K562 (cell line): ENCODE data around the gene MMAB. TPM values are rescaled to one million over a fixed set of nuclear protein-coding genes. Genes with fewer than 3 reads are reported as not detected.

ENCODE experiments used
- BRCA1 ChIP-seq, 2 experiments: fragments of 450-650 bp in 1 of 2; sonication (generic) in 1 of 2; formaldehyde crosslinking in 1 of 2; IDR thresholded peaks; 2 replicates each; pipeline versions ENCODE4 v1.5.0 to v1.6.1; 2017 to 2020; ENCODE audit warnings: mild to moderate bottlenecking in 1 of 2, missing genetic modification reagents in 1 of 2
- BRD9 ChIP-seq: fragments of 450-650 bp; IDR thresholded peaks from 2 replicates; pipeline ENCODE4 v1.6.1; 2018; ENCODE audit warnings: low read depth; ENCODE audit not compliant: partially characterized antibody
- CEBPZ ChIP-seq: fragments of 150-350 bp; IDR thresholded peaks from 2 replicates; pipeline ENCODE4 v1.6.1; 2014; ENCODE audit warnings: low read depth, mild to moderate bottlenecking, low read length, borderline replicate concordance
- HBP1 ChIP-seq: fragments of 450-650 bp; formaldehyde crosslinking; IDR thresholded peaks from 2 replicates; pipeline ENCODE4 v1.4.0; 2022; ENCODE audit warnings: missing genetic modification characterization
- POLR2H ChIP-seq: IDR thresholded peaks from 2 replicates; pipeline ENCODE4 v1.6.1; 2016; ENCODE audit warnings: missing genetic modification characterization, low read depth, mild to moderate bottlenecking, control low read depth, missing compliant biosample characterization, moderate library complexity
- RBM25 ChIP-seq: fragments of 200-400 bp; formaldehyde crosslinking; IDR thresholded peaks from 2 replicates; pipeline ENCODE4 v1.6.1; 2018; ENCODE audit warnings: low read length, low read depth, moderate library complexity; ENCODE audit not compliant: severe bottlenecking
- ZFP36 ChIP-seq: fragments of 150-350 bp; IDR thresholded peaks from 2 replicates; pipeline ENCODE4 v1.6.1; 2018; ENCODE audit warnings: low read length, low read depth; ENCODE audit not compliant: partially characterized antibody
- ZNF79 ChIP-seq: fragments of 250-450 bp; sonication (Bioruptor Pico); IDR thresholded peaks from 2 replicates; pipeline ENCODE4 v1.4.0; 2020; ENCODE audit warnings: low read depth, mild to moderate bottlenecking, moderate library complexity
- polyA plus RNA-seq, 8 experiments: library from polyadenylated mRNA; depleted of rRNA in 4 of 8; stranded (reverse) in 5 of 8; unstranded in 3 of 8; fragments of >200 nt; fragmentation: Nextera tagmentation in 2 of 8; fragmentation: Illumina TruSeq in 1 of 8; extraction: Ambion mirVana in 2 of 8; extraction: Trizol in 1 of 8; gene quantifications; 2 replicates each; pipeline versions ENCODE4 v1.2.1 to v1.2.3, GENCODE V29; 2011 to 2014; ENCODE audit warnings: inconsistent platforms in 1 of 8, missing spikeins in 1 of 8
- total RNA-seq, 7 experiments: library from RNA; depleted of rRNA in 6 of 7; stranded (reverse); fragments of >200 nt in 6 of 7; fragmentation: Illumina TruSeq in 2 of 7; extraction: Trizol in 2 of 7; gene quantifications; 2 replicates each; pipeline versions ENCODE4 v1.2.1 to v1.2.3, GENCODE V29; 2011 to 2021; ENCODE audit warnings: low replicate concordance in 1 of 7

Gene MMAB
- total and polyA plus RNA-seq, 9 of the 15 experiments (the other 6 are each of a cell fraction or from before 2014, with no cell fraction given): 9.5 to 76.1 (median 46.2) TPM

- TF ChIP-seq HBP1 (no peak), ZFP36 (peak; percentile 63), ZNF79 (no peak), BRCA1 (IDR thresholded peaks at IDR 0.05) (no peak), BRCA1 (CRISPR knock-in tag; IDR thresholded peaks at IDR 0.05) (no peak), CEBPZ (no peak), BRD9 (no peak), POLR2H (no peak), RBM25 (peak; percentile 29)
Observed at GRCh38 chr12:109601557-109601956, 28.3 kb upstream of the MMAB start (continued).
